ENCODE data around the gene PROM1.

Gene PROM1

GRCh38 chr4:15986907-15987306 lies 96.9 kb downstream of the PROM1 start:
- Histone ChIP-seq H2AFZ (ENCODE audit: low read length) (no peak overlapping the region), H3K79me2 (ENCODE audit: insufficient read depth, low read length) (no peaks in the 10 kb centered on the region), H3K4me3 (ENCODE audit: low read depth, low read length, poor library complexity, severe bottlenecking) (no peak overlapping the region), H3K36me3 (ENCODE audit: insufficient read depth, low read length) (no peaks in the 10 kb centered on the region), H3K27ac (ENCODE audit: low read depth, low read length, poor library complexity, severe bottlenecking) (no peak overlapping the region), H3K4me2 (ENCODE audit: low read length) (no peak overlapping the region), H3K27me3 (ENCODE audit: insufficient read depth, low read length) (no peaks in the 10 kb centered on the region), H3K9me3 (ENCODE audit: low read length) (no peaks in the 10 kb centered on the region), H3K9me2 (ENCODE audit: low read depth, low read length) (no peaks in the 10 kb centered on the region), H4K20me1 (ENCODE audit: insufficient read depth, low read length) (no peaks in the 10 kb centered on the region), H3K4me1 (ENCODE audit: insufficient read depth, low read length, severe bottlenecking) (no peaks in the 10 kb centered on the region), H3F3A (ENCODE audit: insufficient read depth, low read length) (no peaks in the 10 kb centered on the region), H3K9ac (ENCODE audit: low read length) (no peak overlapping the region)
- TF ChIP-seq EZH2 (IDR thresholded peaks at IDR 0.05; ENCODE audit: borderline replicate concordance, low read length) (no peak), CTCF (IDR thresholded peaks at IDR 0.05; ENCODE audit: low read length) (no peak)

GRCh38 chr4:15983610-15984009 lies 100.2 kb downstream of the PROM1 start:
- Histone ChIP-seq H3K36me3 (ENCODE audit: insufficient read depth, low read length) (no peaks in the 10 kb centered on the region), H3K27ac (ENCODE audit: low read depth, low read length, poor library complexity, severe bottlenecking) (no peak overlapping the region), H2AFZ (ENCODE audit: low read length) (no peak overlapping the region), H3K4me2 (ENCODE audit: low read length) (no peak overlapping the region), H3K4me1 (ENCODE audit: insufficient read depth, low read length, severe bottlenecking) (no peaks in the 10 kb centered on the region), H3F3A (ENCODE audit: insufficient read depth, low read length) (no peaks in the 10 kb centered on the region), H4K20me1 (ENCODE audit: insufficient read depth, low read length) (no peaks in the 10 kb centered on the region), H3K27me3 (ENCODE audit: insufficient read depth, low read length) (no peaks in the 10 kb centered on the region), H3K9ac (ENCODE audit: low read length) (no peak overlapping the region), H3K79me2 (ENCODE audit: insufficient read depth, low read length) (no peaks in the 10 kb centered on the region), H3K9me2 (ENCODE audit: low read depth, low read length) (no peaks in the 10 kb centered on the region), H3K9me3 (ENCODE audit: low read length) (no peaks in the 10 kb centered on the region), H3K4me3 (ENCODE audit: low read depth, low read length, poor library complexity, severe bottlenecking) (no peak overlapping the region)
- TF ChIP-seq EZH2 (IDR thresholded peaks at IDR 0.05; ENCODE audit: borderline replicate concordance, low read length) (no peak), CTCF (IDR thresholded peaks at IDR 0.05; ENCODE audit: low read length) (no peak)

- Histone ChIP-seq H2AFZ (ENCODE audit: low read length) (no peak overlapping the region), H3K9ac (ENCODE audit: low read length) (no peak overlapping the region), H3K27ac (ENCODE audit: low read depth, low read length, poor library complexity, severe bottlenecking) (no peak overlapping the region), H3K4me1 (ENCODE audit: insufficient read depth, low read length, severe bottlenecking) (no peaks in the 10 kb centered on the region), H3K36me3 (ENCODE audit: insufficient read depth, low read length) (no peaks in the 10 kb centered on the region), H3K27me3 (ENCODE audit: insufficient read depth, low read length) (no peaks in the 10 kb centered on the region), H3K4me3 (ENCODE audit: low read depth, low read length, poor library complexity, severe bottlenecking) (no peak overlapping the region), H3K9me2 (ENCODE audit: low read depth, low read length) (no peaks in the 10 kb centered on the region), H3F3A (ENCODE audit: insufficient read depth, low read length) (no peaks in the 10 kb centered on the region), H3K79me2 (ENCODE audit: insufficient read depth, low read length) (no peaks in the 10 kb centered on the region), H3K4me2 (ENCODE audit: low read length) (no peak overlapping the region), H4K20me1 (ENCODE audit: insufficient read depth, low read length) (no peaks in the 10 kb centered on the region), H3K9me3 (ENCODE audit: low read length) (no peaks in the 10 kb centered on the region)
- TF ChIP-seq CTCF (IDR thresholded peaks at IDR 0.05; ENCODE audit: low read length) = no peak
- no peak for TF ChIP-seq EZH2 (IDR thresholded peaks at IDR 0.05; ENCODE audit: borderline replicate concordance, low read length)
Measured at GRCh38 chr4:15982842-15983524, 100.8 kb downstream of the PROM1 start.

Data from OCI-LY1 (cell line).